WTC11 (cell line): ENCODE data around the gene RABL2A.
"Not testable (repeated sequence)": the region's sequence is repeated elsewhere in the genome, so short reads cannot be mapped to it uniquely, and the experiment has no call there.

Experiments used
- ATF2 ChIP-seq: sonication (generic); formaldehyde crosslinking; IDR thresholded peaks from 2 replicates; pipeline ENCODE4 v1.8.1; 2022; ENCODE audit warnings: low read depth, missing genetic modification reagents, borderline replicate concordance
- CBFB ChIP-seq: sonication (generic); formaldehyde crosslinking; IDR thresholded peaks from 2 replicates; pipeline ENCODE4 v1.8.1; 2022; ENCODE audit warnings: mild to moderate bottlenecking, low read depth, missing genetic modification reagents
- CREB1 ChIP-seq: sonication (generic); formaldehyde crosslinking; IDR thresholded peaks from 2 replicates; pipeline ENCODE4 v1.8.0; 2023; ENCODE audit warnings: mild to moderate bottlenecking, missing genetic modification reagents
- CTCF ChIP-seq: fragments of 200-600 bp; IDR thresholded peaks from 2 replicates; pipeline ENCODE4 v1.8.0; 2022; ENCODE audit warnings: antibody characterized with exemption
- NFE2L1 ChIP-seq: sonication (generic); formaldehyde crosslinking; IDR thresholded peaks from 2 replicates; pipeline ENCODE4 v1.8.1; 2023; ENCODE audit warnings: missing genetic modification reagents
- TP53 ChIP-seq: sonication (generic); formaldehyde crosslinking; IDR thresholded peaks from 2 replicates; pipeline ENCODE4 v1.8.1; 2023; ENCODE audit warnings: mild to moderate bottlenecking, missing genetic modification reagents
- ZBTB43 ChIP-seq: sonication (generic); formaldehyde crosslinking; IDR thresholded peaks from 2 replicates; pipeline ENCODE4 v1.8.1; 2023; ENCODE audit warnings: mild to moderate bottlenecking, missing genetic modification reagents
- ZSCAN18 ChIP-seq: fragments of 250-450 bp; sonication (Bioruptor Pico); IDR thresholded peaks from 2 replicates; pipeline ENCODE4 v2.1.2; 2022; ENCODE audit warnings: mild to moderate bottlenecking, moderate library complexity
- TF ChIP-seq, protein P1 (sequence below): sonication (generic); formaldehyde crosslinking; IDR thresholded peaks from 2 replicates; pipeline ENCODE4 v1.8.1; 2023; ENCODE audit warnings: mild to moderate bottlenecking, moderate library complexity, missing genetic modification reagents
- TF ChIP-seq, protein P2 (sequence below): sonication (generic); formaldehyde crosslinking; conservative IDR thresholded peaks from 2 replicates; pipeline ENCODE4 v1.8.1; 2022; ENCODE audit warnings: mild to moderate bottlenecking, missing genetic modification reagents

GRCh38 chr2:113593280-113593679 lies 33.8 kb upstream of the RABL2A start:
- TF ChIP-seq CTCF; ZSCAN18 (CRISPR knock-in tag); ZBTB43; ATF2 (CRISPR knock-in tag); NFE2L1 (CRISPR knock-in tag); CREB1 (CRISPR knock-in tag); CBFB (CRISPR knock-in tag); TP53 (CRISPR knock-in tag): not testable (repeated sequence)
- TF ChIP-seq, protein P1, sequence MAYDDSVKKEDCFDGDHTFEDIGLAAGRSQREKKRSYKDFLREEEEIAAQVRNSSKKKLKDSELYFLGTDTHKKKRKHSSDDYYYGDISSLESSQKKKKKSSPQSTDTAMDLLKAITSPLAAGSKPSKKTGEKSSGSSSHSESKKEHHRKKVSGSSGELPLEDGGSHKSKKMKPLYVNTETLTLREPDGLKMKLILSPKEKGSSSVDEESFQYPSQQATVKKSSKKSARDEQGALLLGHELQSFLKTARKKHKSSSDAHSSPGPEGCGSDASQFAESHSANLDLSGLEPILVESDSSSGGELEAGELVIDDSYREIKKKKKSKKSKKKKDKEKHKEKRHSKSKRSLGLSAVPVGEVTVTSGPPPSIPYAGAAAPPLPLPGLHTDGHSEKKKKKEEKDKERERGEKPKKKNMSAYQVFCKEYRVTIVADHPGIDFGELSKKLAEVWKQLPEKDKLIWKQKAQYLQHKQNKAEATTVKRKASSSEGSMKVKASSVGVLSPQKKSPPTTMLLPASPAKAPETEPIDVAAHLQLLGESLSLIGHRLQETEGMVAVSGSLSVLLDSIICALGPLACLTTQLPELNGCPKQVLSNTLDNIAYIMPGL (CRISPR knock-in tag): not testable (repeated sequence)
- TF ChIP-seq, protein P2, sequence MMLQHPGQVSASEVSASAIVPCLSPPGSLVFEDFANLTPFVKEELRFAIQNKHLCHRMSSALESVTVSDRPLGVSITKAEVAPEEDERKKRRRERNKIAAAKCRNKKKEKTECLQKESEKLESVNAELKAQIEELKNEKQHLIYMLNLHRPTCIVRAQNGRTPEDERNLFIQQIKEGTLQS (CRISPR knock-in tag): not testable (repeated sequence)
